WTC11 (cell line): ENCODE data around the gene CAPN9. TPM values are rescaled to one million over a fixed set of nuclear protein-coding genes. Genes with fewer than 3 reads are reported as not detected.

Experiments
- ATAC-seq: fragments of 200-7000 bp; cut with Tn5 transposase; 2 replicates; pipeline ENCODE4 v1.10.0; 2021; ENCODE audit warnings: mild to moderate bottlenecking, moderate library complexity
- CTCF ChIA-PET: fragments of 300-600 bp; sonication (Branson Sonifier 250); formaldehyde crosslinking; loops from one replicate; lab custom pipeline; 2021; ENCODE audit warnings: antibody characterized with exemption; lab: Charles Lee
- POLR2A ChIA-PET: fragments of 350-600 bp; sonication (Branson Sonifier 250); formaldehyde crosslinking; loops from one replicate; lab custom pipeline; 2021; ENCODE audit warnings: antibody characterized with exemption; lab: Charles Lee
- DNase-seq: peaks from one replicate; pipeline ENCODE4 v3.0.0; 2021; ENCODE audit warnings: low spot score
- H3K27ac Mint-ChIP-seq: 2 replicates; pipeline ENCODE4 v1.8.0; 2021; ENCODE audit warnings: mixed read lengths
- H3K27me3 Mint-ChIP-seq: 2 replicates; pipeline ENCODE4 v1.8.0; 2021; ENCODE audit warnings: low read depth, mild to moderate bottlenecking, moderate library complexity, mixed read lengths
- H3K36me3 Mint-ChIP-seq: 2 replicates; pipeline ENCODE4 v1.8.0; 2021; ENCODE audit warnings: mixed read lengths
- H3K4me1 Mint-ChIP-seq: 2 replicates; pipeline ENCODE4 v1.8.0; 2022; ENCODE audit warnings: mixed read lengths
- H3K4me3 Mint-ChIP-seq: 2 replicates; pipeline ENCODE4 v1.8.0; 2021; ENCODE audit warnings: mild to moderate bottlenecking, moderate library complexity, mixed read lengths
- H3K9me3 Mint-ChIP-seq: 2 replicates; pipeline ENCODE4 v1.8.0; 2021; ENCODE audit warnings: mixed read lengths
- CBFB ChIP-seq: sonication (generic); formaldehyde crosslinking; IDR thresholded peaks from 2 replicates; pipeline ENCODE4 v1.8.1; 2022; ENCODE audit warnings: mild to moderate bottlenecking, low read depth, missing genetic modification reagents
- FOXK1 ChIP-seq: sonication (generic); formaldehyde crosslinking; IDR thresholded peaks from 2 replicates; pipeline ENCODE4 v1.8.0; 2022; ENCODE audit warnings: mild to moderate bottlenecking, moderate library complexity, missing genetic modification reagents
- FOXP4 ChIP-seq: sonication (generic); formaldehyde crosslinking; IDR thresholded peaks from 2 replicates; pipeline ENCODE4 v1.8.0; 2022; ENCODE audit warnings: mild to moderate bottlenecking, missing genetic modification reagents
- GABPB1 ChIP-seq: sonication (generic); formaldehyde crosslinking; IDR thresholded peaks from 2 replicates; pipeline ENCODE4 v1.8.1; 2023; ENCODE audit warnings: mild to moderate bottlenecking, missing genetic modification reagents
- GTF2I ChIP-seq: fragments of 250-450 bp; sonication (Bioruptor Pico); conservative IDR thresholded peaks from 2 replicates; pipeline ENCODE4 v1.4.0; 2021; ENCODE audit warnings: mild to moderate bottlenecking
- IRF2 ChIP-seq: sonication (generic); formaldehyde crosslinking; IDR thresholded peaks from 2 replicates; pipeline ENCODE4 v1.8.0; 2022; ENCODE audit warnings: low read depth, missing genetic modification reagents, borderline replicate concordance
- KAT7 ChIP-seq: sonication (generic); formaldehyde crosslinking; IDR thresholded peaks from 2 replicates; pipeline ENCODE4 v1.8.1; 2023; ENCODE audit warnings: missing genetic modification reagents, mild to moderate bottlenecking, borderline replicate concordance
- MAX ChIP-seq: sonication (generic); formaldehyde crosslinking; IDR thresholded peaks from 2 replicates; pipeline ENCODE4 v1.8.0; 2022; ENCODE audit warnings: mild to moderate bottlenecking, missing genetic modification reagents
- MLX ChIP-seq: sonication (generic); formaldehyde crosslinking; IDR thresholded peaks from 2 replicates; pipeline ENCODE4 v1.8.1; 2023; ENCODE audit warnings: mild to moderate bottlenecking, missing genetic modification reagents, moderate library complexity
- MXD4 ChIP-seq: fragments of 250-450 bp; sonication (Bioruptor Pico); IDR thresholded peaks from 2 replicates; pipeline ENCODE4 v1.8.0; 2021; ENCODE audit warnings: mild to moderate bottlenecking, moderate library complexity, borderline replicate concordance
- PRDM15 ChIP-seq: sonication (generic); formaldehyde crosslinking; IDR thresholded peaks from 2 replicates; pipeline ENCODE4 v1.8.0; 2022; ENCODE audit warnings: missing genetic modification reagents
- TEAD4 ChIP-seq: sonication (generic); formaldehyde crosslinking; IDR thresholded peaks from 2 replicates; pipeline ENCODE4 v1.8.0; 2022; ENCODE audit warnings: mild to moderate bottlenecking, missing genetic modification reagents
- USF2 ChIP-seq: sonication (generic); formaldehyde crosslinking; IDR thresholded peaks from 2 replicates; pipeline ENCODE4 v1.8.1; 2023; ENCODE audit warnings: mild to moderate bottlenecking, missing genetic modification reagents, moderate library complexity
- ZMAT4 ChIP-seq: fragments of 250-450 bp; sonication (Bioruptor Pico); IDR thresholded peaks from 2 replicates; pipeline ENCODE4 v1.9.0; 2021; ENCODE audit warnings: mild to moderate bottlenecking
- ZNF416 ChIP-seq: fragments of 250-450 bp; sonication (Bioruptor Pico); IDR thresholded peaks from 2 replicates; pipeline ENCODE4 v1.9.0; 2021; ENCODE audit warnings: mild to moderate bottlenecking, inconsistent platforms
- total RNA-seq: library from RNA; stranded (reverse); gene quantifications from 3 replicates; pipeline ENCODE4 v1.2.3, GENCODE V29; 2021

Gene CAPN9
- total RNA-seq, 1 experiment from 2014 or later, result not detected

- TF ChIP-seq USF2 (CRISPR knock-in tag) (no peak), MAX (CRISPR knock-in tag) (no peak), GTF2I (CRISPR knock-in tag) (no peak), FOXP4 (CRISPR knock-in tag) (no peak), ZMAT4 (CRISPR knock-in tag) (no peak), MLX (no peak), ZNF416 (CRISPR knock-in tag) (no peak), TEAD4 (no peak), KAT7 (CRISPR knock-in tag) (no peak)
- TF ChIP-seq, all 79 proteins: peak for 0
These were observed 3.3 kb upstream of the CAPN9 start (continued) for GRCh38 chr1:230743899-230744298.

GRCh38 chr1:230744382-230744781, 2.8 kb upstream of the CAPN9 start:
- CTCF ChIA-PET, result interaction anchor here (0.7 to 1.2 kb wide), 3 partner anchors 10 to 29 kb away, joined by 3 to 4 read pairs (median 4); no protein-coding TSS in a partner anchor
- Mint-ChIP-seq H3K4me3 (no peak overlapping the region), H3K36me3 (no peaks in the 10 kb centered on the region)
- no peak for DNase-seq
- TF ChIP-seq GABPB1 (CRISPR knock-in tag) (peak; percentile 56), IRF2 (CRISPR knock-in tag) (no peak)
- TF ChIP-seq, all 79 proteins: peak for 1
- no peak overlapping the region for H3K27ac Mint-ChIP-seq
- no peak for ATAC-seq
- H3K27me3 Mint-ChIP-seq, result no peaks in the 10 kb centered on the region
- POLR2A ChIA-PET, result no interaction called here
- peaks cover 16% of the 10 kb centered on the region for H3K4me1 Mint-ChIP-seq
- H3K9me3 Mint-ChIP-seq, result no peaks in the 10 kb centered on the region

GRCh38 chr1:230745071-230745470, 2.1 kb upstream of the CAPN9 start:
- no peak for DNase-seq
- H3K27me3 Mint-ChIP-seq, result no peaks in the 10 kb centered on the region
- H3K36me3 Mint-ChIP-seq, result no peaks in the 10 kb centered on the region
- POLR2A ChIA-PET, result no interaction called here
- H3K27ac Mint-ChIP-seq, result no peak overlapping the region
- no peak for ATAC-seq
- CTCF ChIA-PET, result interaction anchor here (1.0 to 1.2 kb wide), 2 partner anchors 16 to 28 kb away, joined by 4 read pairs; no protein-coding TSS in a partner anchor
- H3K4me3 Mint-ChIP-seq, result no peak overlapping the region
- H3K4me1 Mint-ChIP-seq, result peaks cover 23% of the 10 kb centered on the region
- TF ChIP-seq PRDM15 (peak; percentile 93), ZMAT4 (CRISPR knock-in tag) (no peak), FOXK1 (CRISPR knock-in tag) (no peak), CBFB (CRISPR knock-in tag) (no peak), MXD4 (CRISPR knock-in tag) (no peak)
- H3K9me3 Mint-ChIP-seq, result no peaks in the 10 kb centered on the region
